Colonic mucosa (tissue), 4 donors: ENCODE measurements around the gene CLCA1. TPM values are rescaled to one million over a fixed set of nuclear protein-coding genes. Genes with fewer than 3 reads are reported as not detected.

ENCODE experiments used
- DNase-seq: peaks from one replicate; pipeline ENCODE4 v3.0.0-alpha.2; 2020
- H3K27ac ChIP-seq: fragments of 200-600 bp; one replicate; pipeline ENCODE4 v1.8.0; 2021
- H3K27me3 ChIP-seq: fragments of 200-600 bp; one replicate; pipeline ENCODE4 v1.8.0; 2021
- H3K36me3 ChIP-seq: fragments of 200-600 bp; one replicate; pipeline ENCODE4 v1.8.0; 2021
- H3K4me1 ChIP-seq: fragments of 200-600 bp; one replicate; pipeline ENCODE4 v1.8.0; 2021; ENCODE audit warnings: mild to moderate bottlenecking
- H3K4me3 ChIP-seq: fragments of 200-600 bp; one replicate; pipeline ENCODE4 v1.8.0; 2021
- H3K9ac ChIP-seq, 2 donors: one replicate each; pipeline ENCODE4 v1.7.0; 2013; ENCODE audit warnings: control low read depth in 2 of 2, low read depth in 2 of 2, low read length in 2 of 2
- H3K9me3 ChIP-seq: fragments of 200-600 bp; one replicate; pipeline ENCODE4 v1.8.0; 2021
- intact Hi-C: fragments of 100-400 bp; cut with DNase I; formaldehyde crosslinking; loops from one replicate; pipeline ENCODE4 v1.14.1; 2022
- total RNA-seq, 2 donors: library from RNA; stranded (reverse); fragmentation: NEBNext Ultra II Directional in 1 of 2; extraction: Animal tissue kit (Norgen Biotek cat#: 25700) in 1 of 2; gene quantifications; one replicate each; pipeline ENCODE4 v1.2.1, GENCODE V29; 2021
- TF ChIP-seq, protein P1 (sequence below): fragments of 200-600 bp; IDR thresholded peaks from one replicate; pipeline ENCODE4 v1.8.0; 2022; ENCODE audit warnings: antibody characterized with exemption, mild to moderate bottlenecking
- donor health status: healthy.
- donor health status: DM: no; HTN: no; CAD: no.
- donor health status: DM: no; HTN: no; CAD: no.

The CLCA1 gene
- total RNA-seq, 2 donors from 2014 or later, result 938 to 1,116 TPM

GRCh38 chr1:86423873-86424272 lies 44.9 kb upstream of the CLCA1 start, which contains the start of gene CLCA2:
CLCA2 (plus strand) TSS chr1:86424171; CDS start chr1:86424248, 77 bp downstream.
- no peak for DNase-seq
- Histone ChIP-seq H3K36me3 (no peaks in the 10 kb centered on the region), H3K4me1 (no peaks in the 10 kb centered on the region), H3K27me3 (no peaks in the 10 kb centered on the region), H3K9me3 (no peaks in the 10 kb centered on the region), H3K27ac (no peak within 1 kb of the TSS), H3K9ac (no peak within 1 kb of the TSS), H3K4me3 (no peak within 1 kb of the TSS)
- intact Hi-C loops, result no loop called here
- TF ChIP-seq, protein P1, sequence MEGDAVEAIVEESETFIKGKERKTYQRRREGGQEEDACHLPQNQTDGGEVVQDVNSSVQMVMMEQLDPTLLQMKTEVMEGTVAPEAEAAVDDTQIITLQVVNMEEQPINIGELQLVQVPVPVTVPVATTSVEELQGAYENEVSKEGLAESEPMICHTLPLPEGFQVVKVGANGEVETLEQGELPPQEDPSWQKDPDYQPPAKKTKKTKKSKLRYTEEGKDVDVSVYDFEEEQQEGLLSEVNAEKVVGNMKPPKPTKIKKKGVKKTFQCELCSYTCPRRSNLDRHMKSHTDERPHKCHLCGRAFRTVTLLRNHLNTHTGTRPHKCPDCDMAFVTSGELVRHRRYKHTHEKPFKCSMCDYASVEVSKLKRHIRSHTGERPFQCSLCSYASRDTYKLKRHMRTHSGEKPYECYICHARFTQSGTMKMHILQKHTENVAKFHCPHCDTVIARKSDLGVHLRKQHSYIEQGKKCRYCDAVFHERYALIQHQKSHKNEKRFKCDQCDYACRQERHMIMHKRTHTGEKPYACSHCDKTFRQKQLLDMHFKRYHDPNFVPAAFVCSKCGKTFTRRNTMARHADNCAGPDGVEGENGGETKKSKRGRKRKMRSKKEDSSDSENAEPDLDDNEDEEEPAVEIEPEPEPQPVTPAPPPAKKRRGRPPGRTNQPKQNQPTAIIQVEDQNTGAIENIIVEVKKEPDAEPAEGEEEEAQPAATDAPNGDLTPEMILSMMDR, result no peak

DNA sequence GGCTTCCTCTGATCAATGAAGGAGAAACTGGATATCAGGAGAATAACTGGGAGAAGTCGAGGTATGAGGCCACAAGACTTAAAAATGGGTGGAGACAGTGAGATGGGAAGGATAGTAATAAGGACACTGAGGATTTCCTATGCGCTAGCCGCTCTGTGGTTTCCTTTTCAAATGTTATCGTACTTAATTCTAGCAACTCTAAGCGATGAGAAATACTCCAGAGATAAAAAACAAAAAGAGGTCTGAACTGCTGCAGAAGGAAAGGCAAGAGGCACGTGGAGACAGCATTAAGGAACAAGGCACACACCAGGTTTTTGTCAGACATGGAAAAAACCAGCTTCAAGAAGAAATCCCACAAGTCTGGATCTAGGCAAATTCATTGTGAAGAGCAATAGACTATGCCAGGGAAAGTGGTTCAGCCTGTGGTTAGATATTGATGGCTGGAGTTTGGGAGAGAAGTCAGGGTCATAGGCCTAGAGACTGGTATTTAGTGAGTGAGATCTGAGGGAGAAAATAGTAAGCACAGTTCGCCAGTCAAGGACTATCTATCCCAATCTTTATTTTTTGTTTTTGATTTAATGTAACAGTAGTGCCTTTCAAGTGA lies 39.5 kb upstream of the CLCA1 start:
- peak overlapping the region; percentile 64 for H3K27ac ChIP-seq
- no peaks in the 10 kb centered on the region for H3K9me3 ChIP-seq
- no peak for DNase-seq
- no peaks in the 10 kb centered on the region for H3K27me3 ChIP-seq
- TF ChIP-seq, protein P1, result no peak
- intact Hi-C loops, result no loop called here
- H3K4me1 ChIP-seq, result no peaks in the 10 kb centered on the region
- no peaks in the 10 kb centered on the region for H3K36me3 ChIP-seq
- no peak overlapping the region for H3K9ac ChIP-seq
- H3K4me3 ChIP-seq, result no peak overlapping the region

- Histone ChIP-seq H3K36me3 (no peaks in the 10 kb centered on the region), H3K4me1 (no peaks in the 10 kb centered on the region), H3K9me3 (no peaks in the 10 kb centered on the region), H3K27ac (peak overlapping the region; percentile 64), H3K9ac (no peak overlapping the region), H3K4me3 (no peak overlapping the region), H3K27me3 (no peaks in the 10 kb centered on the region)
- DNase-seq, result peak; percentile 43
- intact Hi-C loops, result no loop called here
- TF ChIP-seq, protein P1, result no peak
These were observed 38.9 kb upstream of the CLCA1 start for GRCh38 chr1:86429835-86430234.

- H3K4me1 ChIP-seq, result no peaks in the 10 kb centered on the region
- no peak for DNase-seq
- H3K27me3 ChIP-seq, result no peaks in the 10 kb centered on the region
- intact Hi-C loops, result no loop called here
- TF ChIP-seq, protein P1, result no peak
- H3K4me3 ChIP-seq, result no peak overlapping the region
- H3K36me3 ChIP-seq, result no peaks in the 10 kb centered on the region
- H3K27ac ChIP-seq, result peak overlapping the region; percentile 64
- no peak overlapping the region for H3K9ac ChIP-seq
- H3K9me3 ChIP-seq, result no peaks in the 10 kb centered on the region
These were observed 38.4 kb upstream of the CLCA1 start for GRCh38 chr1:86430376-86430775.

DNA sequence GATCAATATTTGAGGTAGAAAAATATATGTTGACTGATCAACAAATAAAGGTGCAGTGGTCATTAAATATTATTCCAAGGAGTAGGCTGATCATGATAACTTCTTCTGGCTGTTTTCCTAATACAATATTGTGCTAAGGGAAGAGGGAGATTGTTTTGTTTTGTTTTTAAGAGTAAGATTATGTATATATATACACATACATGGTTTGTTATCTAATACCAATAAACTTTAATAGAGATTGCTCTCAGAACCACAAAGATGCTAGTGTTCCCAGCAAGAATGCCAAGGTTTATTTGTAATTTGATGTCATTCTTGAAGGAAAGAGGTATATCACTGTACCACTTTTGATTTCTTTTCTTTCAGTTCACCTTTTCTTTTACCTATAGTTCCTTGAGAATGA lies 34.7 kb upstream of the CLCA1 start:
- intact Hi-C loops, result no loop called here
- H3K9me3 ChIP-seq, result no peaks in the 10 kb centered on the region
- no peak overlapping the region for H3K27ac ChIP-seq
- H3K4me3 ChIP-seq, result no peak overlapping the region
- no peaks in the 10 kb centered on the region for H3K27me3 ChIP-seq
- H3K9ac ChIP-seq, result no peak overlapping the region
- no peaks in the 10 kb centered on the region for H3K4me1 ChIP-seq
- TF ChIP-seq, protein P1, result no peak
- no peaks in the 10 kb centered on the region for H3K36me3 ChIP-seq
- DNase-seq, result no peak
